Astrocyte of the spinal cord (primary cell): Measurements from ENCODE around the gene GRIP2.
"Not testable (repeated sequence)": the region's sequence is repeated elsewhere in the genome, so short reads cannot be mapped to it uniquely, and the experiment has no call there.

Source experiments
- DNase-seq: peaks from one replicate; pipeline ENCODE4 v3.0.0; 2011; ENCODE audit warnings: low read depth, low spot score
- H3K4me3 ChIP-seq: 2 replicates; pipeline ENCODE4 v1.5.1; 2011; ENCODE audit warnings: low read depth, mild to moderate bottlenecking, low read length, moderate library complexity
- CTCF ChIP-seq: IDR thresholded peaks from 2 replicates; pipeline ENCODE4 v1.5.1; 2012; ENCODE audit warnings: low read depth, mild to moderate bottlenecking, low read length, inconsistent platforms
- in situ Hi-C: cut with HindIII; loops from 2 replicates; pipeline ENCODE4 v1.10.0; 2017; ENCODE audit warnings: low sequenced_read_pairs

GRIP2 gene

GRCh38 chr3:14518893-14519292 lies 21.2 kb downstream of the GRIP2 start:
- in situ Hi-C loops, result no loop called here
- no peak overlapping the region for H3K4me3 ChIP-seq
- no peak for TF ChIP-seq CTCF
- no peak for DNase-seq

DNA sequence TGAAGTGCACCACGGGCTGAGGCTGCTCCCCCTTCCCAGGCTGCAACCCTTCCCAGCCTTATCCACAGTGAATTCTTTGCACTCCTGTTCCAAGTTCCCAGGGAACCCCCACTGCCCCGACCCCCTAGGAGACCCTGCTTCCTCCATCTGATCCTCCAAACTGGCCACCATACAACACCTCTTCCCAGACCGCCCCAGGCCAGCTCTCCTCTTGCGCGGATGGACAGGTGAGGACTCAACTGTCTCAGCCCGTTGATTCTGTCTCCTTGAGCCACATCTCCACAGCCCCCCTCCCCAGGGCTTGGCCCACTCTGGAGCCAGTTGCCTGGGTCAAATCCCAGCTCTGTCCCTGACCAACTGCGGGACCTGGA lies 21.7 kb downstream of the GRIP2 start:
- in situ Hi-C loops, result no loop called here
- no peak for TF ChIP-seq CTCF
- DNase-seq, result no peak
- H3K4me3 ChIP-seq, result no peak overlapping the region

DNA sequence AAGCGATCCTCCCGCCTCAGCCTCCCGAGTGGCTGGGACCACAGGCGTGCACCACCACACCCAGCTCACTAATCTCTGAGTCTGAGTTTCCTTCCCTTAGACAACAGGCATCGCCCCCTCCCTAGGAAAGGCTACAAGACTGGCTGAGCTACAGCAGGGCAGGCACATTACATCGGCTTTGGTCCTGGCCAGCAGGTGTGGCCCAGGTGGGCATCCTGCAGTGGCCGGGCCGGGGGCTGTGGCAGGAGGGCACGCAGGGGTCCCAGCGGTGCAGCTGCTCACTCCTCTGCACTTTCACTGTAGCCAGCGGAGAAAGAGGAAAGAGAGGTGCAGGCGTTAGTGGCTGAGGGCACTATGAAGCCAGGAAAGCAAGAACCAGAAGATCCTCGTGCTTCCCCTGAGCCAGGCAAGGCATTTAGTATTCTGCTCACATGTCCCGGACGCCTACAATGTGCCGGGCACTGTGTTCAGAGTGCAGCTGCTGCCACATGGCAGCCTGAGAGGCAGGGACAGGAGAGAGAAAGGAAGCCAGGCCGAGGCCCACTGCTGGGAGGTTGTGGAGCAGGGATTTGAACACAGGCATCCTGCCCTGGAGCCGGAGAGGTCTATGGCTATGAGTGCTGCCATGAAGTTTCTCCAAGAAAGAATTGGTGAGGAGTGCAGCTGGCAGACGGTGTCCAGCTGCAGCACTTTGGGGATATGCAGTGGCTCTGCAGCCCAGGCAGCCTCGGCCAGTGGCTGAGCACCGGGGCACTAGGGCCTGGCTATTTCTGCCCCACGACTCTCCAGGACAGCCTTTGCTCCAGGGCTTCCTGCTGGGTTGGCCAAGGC lies 22.3 kb downstream of the GRIP2 start:
- TF ChIP-seq CTCF, result no peak
- in situ Hi-C loops, result no loop called here
- no peak for DNase-seq
- H3K4me3 ChIP-seq, result no peak overlapping the region

- no peak for DNase-seq
Observed at GRCh38 chr3:14516738-14517345, 23.3 kb downstream of the GRIP2 start.

DNA sequence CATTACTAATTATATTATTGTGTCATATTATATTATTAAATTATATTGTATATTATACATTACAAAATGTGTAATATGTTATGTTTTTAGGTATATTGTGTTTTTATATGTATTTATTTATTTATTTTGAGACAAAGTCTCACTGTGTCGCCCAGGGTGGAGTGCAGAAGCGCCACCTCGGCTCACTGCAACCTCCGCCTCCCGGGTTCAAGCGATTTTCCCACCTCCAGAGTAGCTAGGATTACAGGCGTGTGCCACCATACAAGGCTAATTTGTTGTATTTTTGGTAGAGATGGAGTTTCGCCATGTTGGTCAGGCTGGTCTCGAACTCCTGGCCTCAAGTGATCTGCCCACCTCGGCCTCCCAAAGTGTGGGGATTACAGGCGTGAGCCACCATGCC lies 24.6 kb downstream of the GRIP2 start:
- in situ Hi-C loops, DNase-seq, H3K4me3 ChIP-seq: not testable (repeated sequence)

More at GRCh38 chr3:14516738-14517345, 23.3 kb downstream of the GRIP2 start:
- no peak for TF ChIP-seq CTCF
- in situ Hi-C loops, result no loop called here
- no peak overlapping the region for H3K4me3 ChIP-seq

GRCh38 chr3:14514323-14514720 lies 25.8 kb downstream of the GRIP2 start:
- no peak for TF ChIP-seq CTCF
- DNase-seq, result no peak
- in situ Hi-C loops, result no loop called here
- H3K4me3 ChIP-seq, result no peak overlapping the region
